ENCODE measurements around the gene PGAP3.

- TF ChIP-seq, protein P1, sequence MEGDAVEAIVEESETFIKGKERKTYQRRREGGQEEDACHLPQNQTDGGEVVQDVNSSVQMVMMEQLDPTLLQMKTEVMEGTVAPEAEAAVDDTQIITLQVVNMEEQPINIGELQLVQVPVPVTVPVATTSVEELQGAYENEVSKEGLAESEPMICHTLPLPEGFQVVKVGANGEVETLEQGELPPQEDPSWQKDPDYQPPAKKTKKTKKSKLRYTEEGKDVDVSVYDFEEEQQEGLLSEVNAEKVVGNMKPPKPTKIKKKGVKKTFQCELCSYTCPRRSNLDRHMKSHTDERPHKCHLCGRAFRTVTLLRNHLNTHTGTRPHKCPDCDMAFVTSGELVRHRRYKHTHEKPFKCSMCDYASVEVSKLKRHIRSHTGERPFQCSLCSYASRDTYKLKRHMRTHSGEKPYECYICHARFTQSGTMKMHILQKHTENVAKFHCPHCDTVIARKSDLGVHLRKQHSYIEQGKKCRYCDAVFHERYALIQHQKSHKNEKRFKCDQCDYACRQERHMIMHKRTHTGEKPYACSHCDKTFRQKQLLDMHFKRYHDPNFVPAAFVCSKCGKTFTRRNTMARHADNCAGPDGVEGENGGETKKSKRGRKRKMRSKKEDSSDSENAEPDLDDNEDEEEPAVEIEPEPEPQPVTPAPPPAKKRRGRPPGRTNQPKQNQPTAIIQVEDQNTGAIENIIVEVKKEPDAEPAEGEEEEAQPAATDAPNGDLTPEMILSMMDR (conservative IDR thresholded peaks at IDR 0.05; ENCODE audit: low read depth, low read length): 0 out of 2 replicates have a peak, but pooled peaks have one; percentile 13
- TF ChIP-seq EZH2phosphoT487 (IDR thresholded peaks at IDR 0.05; ENCODE audit: borderline replicate concordance, low read length): no peak
- no peak for TF ChIP-seq EZH2 (IDR thresholded peaks at IDR 0.05; ENCODE audit: low read length, unreplicated experiment)
Observed at GRCh38 chr17:39704821-39705551, 17.1 kb upstream of the PGAP3 start.

Measured in PC-3 (cell line).